ENCODE measurements around the gene ALDH9A1.
"Not testable (repeated sequence)": the region's sequence is repeated elsewhere in the genome, so short reads cannot be mapped to it uniquely, and the experiment has no call there.

ALDH9A1 gene

DNA sequence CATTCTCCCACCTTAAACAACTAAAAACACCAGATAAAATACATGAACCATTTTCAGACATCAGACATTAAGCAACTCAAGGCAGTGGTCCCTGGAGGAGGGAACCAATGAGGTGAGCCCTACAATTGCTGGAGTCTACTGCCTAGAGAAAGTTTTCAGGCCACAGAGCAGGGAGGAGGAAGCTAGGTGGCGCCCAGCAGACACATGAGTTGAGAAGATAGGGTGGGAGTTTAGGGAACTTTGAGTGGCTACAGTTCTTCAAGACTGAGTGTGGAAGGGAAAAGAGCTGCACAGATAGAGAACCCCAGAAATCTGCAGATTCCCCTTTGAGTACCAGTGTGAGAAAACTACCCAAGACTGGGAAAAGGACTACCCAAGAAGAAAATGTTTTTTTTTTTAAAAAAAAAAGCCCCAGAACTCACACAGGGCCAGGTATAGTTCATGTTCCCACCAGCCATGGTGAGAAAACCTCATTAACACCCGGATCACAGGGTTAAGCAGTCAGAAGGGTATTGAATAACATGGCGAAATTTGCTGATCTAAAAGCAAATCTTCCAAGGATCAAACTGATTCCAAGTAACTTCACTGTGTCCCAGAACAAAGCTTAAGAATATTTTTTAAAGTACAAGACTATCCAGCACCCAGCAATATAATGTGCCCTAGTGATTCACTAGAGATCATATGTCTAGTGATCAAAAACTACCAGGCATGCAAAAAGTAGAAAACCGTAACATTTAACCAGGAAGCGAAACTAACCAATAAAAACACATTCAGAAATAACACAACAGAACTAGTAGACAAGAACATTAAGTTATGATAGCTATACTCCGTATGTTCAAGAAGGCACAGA, 12.0 kb downstream of the ALDH9A1 start:
- TF ChIP-seq CTCF (IDR thresholded peaks at IDR 0.05; ENCODE audit: control insufficient read depth, insufficient read depth, low read depth, low read length, missing control alignments): peak; percentile 11
- DNase-seq (ENCODE audit: low read depth): no peak
- H3K4me3 ChIP-seq (ENCODE audit: control insufficient read depth, low read depth, low read length): no peak overlapping the region

DNA sequence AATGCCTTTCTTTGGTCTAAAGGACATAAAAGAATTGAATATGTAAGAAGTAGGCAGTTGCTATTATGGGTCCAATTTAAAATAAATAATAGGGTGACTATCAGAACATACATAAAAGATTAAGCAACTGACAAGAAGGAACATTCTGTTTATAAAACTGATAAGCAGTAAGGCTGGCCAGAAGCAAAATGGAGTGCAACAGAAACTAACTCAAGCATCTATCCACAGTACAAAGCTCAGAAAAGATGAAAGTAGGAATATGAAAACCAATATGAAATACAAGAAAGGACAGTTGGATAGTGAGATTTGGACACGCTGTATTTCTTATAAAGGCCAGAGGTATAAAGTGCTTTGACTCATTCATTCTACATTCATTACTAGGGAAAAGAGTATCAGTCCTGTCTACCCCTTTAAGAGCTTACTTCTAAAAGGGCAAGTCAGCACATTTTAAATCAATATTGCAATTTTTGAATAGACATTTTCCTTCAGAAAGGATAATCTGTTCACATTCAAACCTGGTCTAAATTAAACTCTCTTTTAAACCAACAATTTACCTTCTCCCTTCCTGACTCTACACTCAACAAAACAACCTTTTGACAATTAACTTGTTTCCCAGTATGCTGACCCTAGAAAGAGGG, 14.4 kb downstream of the ALDH9A1 start:
- no peak overlapping the region for H3K4me3 ChIP-seq (ENCODE audit: control insufficient read depth, low read depth, low read length)
- no peak for DNase-seq (ENCODE audit: low read depth)
- no peak for TF ChIP-seq CTCF (IDR thresholded peaks at IDR 0.05; ENCODE audit: control insufficient read depth, insufficient read depth, low read depth, low read length, missing control alignments)

- not testable (repeated sequence) for DNase-seq (ENCODE audit: low read depth); H3K4me3 ChIP-seq (ENCODE audit: control insufficient read depth, low read depth, low read length)
Observed at GRCh38 chr1:165680773-165681172, 17.6 kb downstream of the ALDH9A1 start.

DNA sequence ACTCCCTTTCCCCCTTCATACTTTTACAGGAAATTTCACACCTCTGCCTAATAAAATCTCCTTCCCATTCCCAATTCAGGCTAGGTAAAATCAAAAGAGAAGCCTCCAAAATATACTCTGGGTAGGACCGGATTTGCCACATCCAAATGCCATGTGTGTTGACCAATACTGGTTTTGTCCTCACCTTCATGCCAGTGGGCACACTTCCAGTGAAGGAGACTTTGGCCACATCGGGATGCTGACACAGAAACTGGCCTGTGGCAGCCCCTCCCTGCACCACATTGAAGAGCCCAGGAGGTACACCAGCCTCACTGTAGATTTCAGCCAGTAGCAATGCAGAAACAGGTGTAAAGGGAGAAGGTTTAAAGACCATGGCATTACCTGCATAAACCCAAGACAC, 18.1 kb downstream of the ALDH9A1 start:
- no peak for DNase-seq (ENCODE audit: low read depth)
- no peak overlapping the region for H3K4me3 ChIP-seq (ENCODE audit: control insufficient read depth, low read depth, low read length)
- no peak for TF ChIP-seq CTCF (IDR thresholded peaks at IDR 0.05; ENCODE audit: control insufficient read depth, insufficient read depth, low read depth, low read length, missing control alignments)

- DNase-seq (ENCODE audit: low read depth): no peak
- no peak for TF ChIP-seq CTCF (IDR thresholded peaks at IDR 0.05; ENCODE audit: control insufficient read depth, insufficient read depth, low read depth, low read length, missing control alignments)
- H3K4me3 ChIP-seq (ENCODE audit: control insufficient read depth, low read depth, low read length): no peak overlapping the region
Observed at GRCh38 chr1:165679282-165680036, 18.9 kb downstream of the ALDH9A1 start.

DNA sequence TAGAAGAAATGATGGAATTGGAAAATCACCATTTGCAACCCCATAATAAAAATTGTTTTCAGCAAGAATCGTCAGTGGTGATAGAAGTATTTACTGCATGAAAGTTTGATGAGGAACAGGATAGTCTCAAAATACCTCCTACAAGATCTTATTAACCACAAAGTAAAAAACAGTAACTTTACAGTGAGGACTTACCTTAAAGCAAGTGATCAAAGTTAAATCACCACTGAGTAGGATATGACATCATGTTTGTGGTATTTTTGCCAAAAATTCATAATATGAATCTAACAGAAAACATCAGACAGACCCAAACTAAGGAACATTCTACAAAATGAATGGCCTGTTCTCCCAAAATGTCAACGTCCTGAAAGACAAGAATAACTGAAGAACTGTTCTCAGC, 19.9 kb downstream of the ALDH9A1 start:
- no peak for TF ChIP-seq CTCF (IDR thresholded peaks at IDR 0.05; ENCODE audit: control insufficient read depth, insufficient read depth, low read depth, low read length, missing control alignments)
- no peak for DNase-seq (ENCODE audit: low read depth)
- H3K4me3 ChIP-seq (ENCODE audit: control insufficient read depth, low read depth, low read length): no peak overlapping the region

DNA sequence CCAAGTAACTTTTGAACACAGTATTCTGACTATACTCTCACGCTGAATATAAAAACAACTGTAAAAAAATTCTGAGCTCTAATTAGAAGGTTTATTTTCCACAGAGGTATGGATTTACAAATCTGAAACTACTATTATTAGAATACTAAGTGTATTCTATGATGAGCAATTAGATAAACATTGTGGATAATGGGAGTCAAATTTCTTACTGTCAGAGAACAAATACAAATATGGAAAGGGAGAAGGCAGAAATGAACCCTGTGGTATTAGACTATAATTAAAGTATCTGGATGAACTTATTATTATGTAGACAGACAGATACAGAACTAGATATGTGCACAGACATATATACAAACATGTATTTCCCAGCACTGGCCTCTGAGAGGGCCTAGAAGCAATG, 22.6 kb downstream of the ALDH9A1 start:
- no peak for DNase-seq (ENCODE audit: low read depth)
- no peak overlapping the region for H3K4me3 ChIP-seq (ENCODE audit: control insufficient read depth, low read depth, low read length)
- no peak for TF ChIP-seq CTCF (IDR thresholded peaks at IDR 0.05; ENCODE audit: control insufficient read depth, insufficient read depth, low read depth, low read length, missing control alignments)

Data from AG09309 (cell line).